ENCODE measurements around the gene MBOAT1.

Gene MBOAT1

DNA sequence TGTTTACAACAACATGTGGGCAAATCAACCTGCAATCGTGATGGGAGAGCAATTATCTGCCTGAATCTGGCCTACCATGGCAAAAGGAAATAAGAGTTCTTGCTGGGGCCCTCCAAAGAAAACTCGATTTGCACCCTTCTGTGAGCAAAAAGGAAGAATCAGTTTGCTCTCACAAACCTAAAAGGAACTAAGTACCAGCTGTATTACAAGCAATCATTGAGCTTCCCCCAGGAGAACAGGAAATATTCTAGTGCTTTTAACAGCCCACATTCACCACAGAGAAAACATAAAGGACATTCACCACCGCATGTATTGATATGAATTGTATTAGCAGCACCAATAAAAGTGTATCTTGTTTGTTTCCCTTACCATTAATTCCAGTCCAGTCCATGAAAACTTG, 75.0 kb downstream of the MBOAT1 start:
- DNase-seq (ENCODE audit: low read depth), result no peak
- in situ Hi-C loops (cut with HindIII; ENCODE audit: low sequenced_read_pairs), result no loop called here
- no peak overlapping the region for H3K4me3 ChIP-seq (ENCODE audit: low read depth, low read length)
- no peak for TF ChIP-seq CTCF (IDR thresholded peaks at IDR 0.05; ENCODE audit: low read depth, low read length, missing control alignments)

- DNase-seq (ENCODE audit: low read depth), result no peak
- in situ Hi-C loops (cut with HindIII; ENCODE audit: low sequenced_read_pairs), result no loop called here
- TF ChIP-seq CTCF (IDR thresholded peaks at IDR 0.05; ENCODE audit: low read depth, low read length, missing control alignments), result no peak
- H3K4me3 ChIP-seq (ENCODE audit: low read depth, low read length), result no peak overlapping the region
Measured at GRCh38 chr6:20135677-20136268, 76.5 kb downstream of the MBOAT1 start.

- H3K4me3 ChIP-seq (ENCODE audit: low read depth, low read length), result no peak overlapping the region
- TF ChIP-seq CTCF (IDR thresholded peaks at IDR 0.05; ENCODE audit: low read depth, low read length, missing control alignments), result no peak
- in situ Hi-C loops (cut with HindIII; ENCODE audit: low sequenced_read_pairs), result no loop called here
- no peak for DNase-seq (ENCODE audit: low read depth)
Measured at GRCh38 chr6:20134613-20135012, 77.7 kb downstream of the MBOAT1 start.

GRCh38 chr6:20129290-20130088, 82.8 kb downstream of the MBOAT1 start:
- TF ChIP-seq CTCF (IDR thresholded peaks at IDR 0.05; ENCODE audit: low read depth, low read length, missing control alignments), result no peak
- no peak for DNase-seq (ENCODE audit: low read depth)
- H3K4me3 ChIP-seq (ENCODE audit: low read depth, low read length), result no peak overlapping the region
- in situ Hi-C loops (cut with HindIII; ENCODE audit: low sequenced_read_pairs), result no loop called here

DNA sequence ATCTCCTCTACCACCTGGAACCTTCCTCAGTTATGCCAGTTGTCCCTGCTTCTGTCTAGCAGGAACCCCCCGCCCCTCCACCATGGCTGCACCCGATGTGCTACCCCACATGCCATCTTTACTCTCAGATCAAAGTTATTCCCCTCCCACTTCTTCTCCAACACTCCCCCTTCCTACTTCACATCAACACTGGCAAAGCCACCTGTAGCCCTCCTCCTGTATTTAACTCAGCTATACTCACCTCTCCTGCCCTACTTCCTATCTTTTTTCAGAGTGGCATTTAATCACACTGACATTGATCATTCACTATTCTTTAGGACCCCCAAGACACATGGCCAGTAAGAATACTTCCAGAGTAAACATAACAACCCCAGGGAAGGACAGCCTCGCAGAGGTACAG, 84.3 kb downstream of the MBOAT1 start:
- no peak overlapping the region for H3K4me3 ChIP-seq (ENCODE audit: low read depth, low read length)
- no peak for TF ChIP-seq CTCF (IDR thresholded peaks at IDR 0.05; ENCODE audit: low read depth, low read length, missing control alignments)
- in situ Hi-C loops (cut with HindIII; ENCODE audit: low sequenced_read_pairs), result no loop called here
- no peak for DNase-seq (ENCODE audit: low read depth)

DNA sequence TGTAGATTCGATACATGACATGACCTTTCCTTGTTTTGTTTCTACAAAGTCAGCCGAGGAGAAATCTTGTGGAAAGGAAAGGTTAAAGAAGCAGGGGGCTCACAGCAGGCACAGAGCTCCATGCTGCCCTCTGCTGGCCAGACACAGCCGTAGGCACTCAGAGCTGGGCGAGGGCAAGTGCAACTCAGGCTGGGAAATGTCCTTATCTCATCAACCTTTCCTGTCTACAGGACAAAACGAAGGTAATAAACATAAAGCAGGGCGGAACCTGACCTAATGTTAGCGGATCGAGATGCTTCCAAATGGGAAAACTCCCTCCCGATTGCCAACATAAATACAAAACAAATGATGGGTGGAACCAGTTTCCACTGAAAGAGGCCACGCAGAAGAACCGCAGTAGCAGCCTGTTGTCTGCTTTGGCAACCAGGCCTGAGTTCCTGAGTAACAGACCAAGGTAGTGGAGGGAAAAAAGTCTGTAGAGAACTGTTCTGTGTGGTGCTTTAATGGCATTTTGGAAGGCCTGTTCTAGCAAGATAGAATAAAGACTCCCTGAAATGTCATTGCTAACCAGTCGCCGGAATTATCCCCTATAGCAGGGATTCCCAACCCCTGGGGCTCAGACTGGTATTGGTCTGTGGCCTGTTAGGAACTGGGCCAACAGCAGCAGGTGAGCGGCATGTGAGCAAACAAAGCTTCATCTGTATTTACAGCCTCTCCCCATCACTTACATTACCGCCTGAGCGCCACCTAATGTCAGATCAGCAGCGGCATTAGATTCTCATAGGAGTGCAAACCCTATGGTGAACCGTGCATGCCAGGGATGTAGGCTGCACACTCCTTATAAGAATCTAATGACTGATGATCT, 85.2 kb downstream of the MBOAT1 start:
- in situ Hi-C loops (cut with HindIII; ENCODE audit: low sequenced_read_pairs), result no loop called here
- TF ChIP-seq CTCF (IDR thresholded peaks at IDR 0.05; ENCODE audit: low read depth, low read length, missing control alignments), result peak; percentile 98
- H3K4me3 ChIP-seq (ENCODE audit: low read depth, low read length), result no peak overlapping the region
- DNase-seq (ENCODE audit: low read depth), result peak; percentile 13
